WTC11 (cell line): ENCODE results near the gene DAB1. TPM values are rescaled to one million over a fixed set of nuclear protein-coding genes. Genes with fewer than 3 reads are reported as not detected.
A peak's percentile ranks its signal among the peaks of the same experiment; 100 is the strongest.

Experiments
- ATAC-seq: fragments of 200-7000 bp; cut with Tn5 transposase; 2 replicates; pipeline ENCODE4 v1.10.0; 2021; ENCODE audit warnings: mild to moderate bottlenecking, moderate library complexity
- CTCF ChIA-PET: fragments of 300-600 bp; sonication (Branson Sonifier 250); formaldehyde crosslinking; loops from one replicate; lab custom pipeline; 2021; ENCODE audit warnings: antibody characterized with exemption; lab: Charles Lee
- POLR2A ChIA-PET: fragments of 350-600 bp; sonication (Branson Sonifier 250); formaldehyde crosslinking; loops from one replicate; lab custom pipeline; 2021; ENCODE audit warnings: antibody characterized with exemption; lab: Charles Lee
- DNase-seq: peaks from one replicate; pipeline ENCODE4 v3.0.0; 2021; ENCODE audit warnings: low spot score
- H3K27ac Mint-ChIP-seq: 2 replicates; pipeline ENCODE4 v1.8.0; 2021; ENCODE audit warnings: mixed read lengths
- H3K27me3 Mint-ChIP-seq: 2 replicates; pipeline ENCODE4 v1.8.0; 2021; ENCODE audit warnings: low read depth, mild to moderate bottlenecking, moderate library complexity, mixed read lengths
- H3K36me3 Mint-ChIP-seq: 2 replicates; pipeline ENCODE4 v1.8.0; 2021; ENCODE audit warnings: mixed read lengths
- H3K4me1 Mint-ChIP-seq: 2 replicates; pipeline ENCODE4 v1.8.0; 2022; ENCODE audit warnings: mixed read lengths
- H3K4me3 Mint-ChIP-seq: 2 replicates; pipeline ENCODE4 v1.8.0; 2021; ENCODE audit warnings: mild to moderate bottlenecking, moderate library complexity, mixed read lengths
- H3K9me3 Mint-ChIP-seq: 2 replicates; pipeline ENCODE4 v1.8.0; 2021; ENCODE audit warnings: mixed read lengths
- ATF2 ChIP-seq: sonication (generic); formaldehyde crosslinking; IDR thresholded peaks from 2 replicates; pipeline ENCODE4 v1.8.1; 2022; ENCODE audit warnings: low read depth, missing genetic modification reagents, borderline replicate concordance
- CBFB ChIP-seq: sonication (generic); formaldehyde crosslinking; IDR thresholded peaks from 2 replicates; pipeline ENCODE4 v1.8.1; 2022; ENCODE audit warnings: mild to moderate bottlenecking, low read depth, missing genetic modification reagents
- CREB1 ChIP-seq: sonication (generic); formaldehyde crosslinking; IDR thresholded peaks from 2 replicates; pipeline ENCODE4 v1.8.0; 2023; ENCODE audit warnings: mild to moderate bottlenecking, missing genetic modification reagents
- CREM ChIP-seq: sonication (generic); formaldehyde crosslinking; IDR thresholded peaks from 2 replicates; pipeline ENCODE4 v1.8.1; 2022; ENCODE audit warnings: mild to moderate bottlenecking, missing genetic modification reagents, moderate library complexity
- GABPB1 ChIP-seq: sonication (generic); formaldehyde crosslinking; IDR thresholded peaks from 2 replicates; pipeline ENCODE4 v1.8.1; 2023; ENCODE audit warnings: mild to moderate bottlenecking, missing genetic modification reagents
- GTF2I ChIP-seq: fragments of 250-450 bp; sonication (Bioruptor Pico); conservative IDR thresholded peaks from 2 replicates; pipeline ENCODE4 v1.4.0; 2021; ENCODE audit warnings: mild to moderate bottlenecking
- IRF1 ChIP-seq: sonication (generic); formaldehyde crosslinking; IDR thresholded peaks from 2 replicates; pipeline ENCODE4 v1.8.0; 2023; ENCODE audit warnings: missing genetic modification reagents
- NFATC4 ChIP-seq: fragments of 250-450 bp; sonication (Bioruptor Pico); IDR thresholded peaks from 2 replicates; pipeline ENCODE4 v1.9.0; 2021; ENCODE audit warnings: mild to moderate bottlenecking
- NR2C2 ChIP-seq: sonication (generic); formaldehyde crosslinking; IDR thresholded peaks from 2 replicates; pipeline ENCODE4 v1.8.0; 2022; ENCODE audit warnings: mild to moderate bottlenecking, missing genetic modification reagents
- NR3C1 ChIP-seq: sonication (generic); formaldehyde crosslinking; conservative IDR thresholded peaks from 2 replicates; pipeline ENCODE4 v1.8.1; 2023; ENCODE audit warnings: low read depth, mild to moderate bottlenecking, missing genetic modification reagents
- RELA ChIP-seq: sonication (generic); formaldehyde crosslinking; IDR thresholded peaks from 2 replicates; pipeline ENCODE4 v1.8.1; 2022; ENCODE audit warnings: missing genetic modification reagents, mild to moderate bottlenecking, borderline replicate concordance
- SOX15 ChIP-seq: fragments of 250-450 bp; sonication (Bioruptor Pico); IDR thresholded peaks from 2 replicates; pipeline ENCODE4 v1.9.0; 2021; ENCODE audit warnings: mild to moderate bottlenecking
- SP1 ChIP-seq: sonication (generic); formaldehyde crosslinking; conservative IDR thresholded peaks from 2 replicates; pipeline ENCODE4 v1.8.1; 2022; ENCODE audit warnings: missing genetic modification reagents
- ZMAT4 ChIP-seq: fragments of 250-450 bp; sonication (Bioruptor Pico); IDR thresholded peaks from 2 replicates; pipeline ENCODE4 v1.9.0; 2021; ENCODE audit warnings: mild to moderate bottlenecking
- ZNF121 ChIP-seq: sonication (generic); formaldehyde crosslinking; IDR thresholded peaks from 2 replicates; pipeline ENCODE4 v1.8.0; 2023; ENCODE audit warnings: missing genetic modification reagents
- ZNF396 ChIP-seq: fragments of 250-450 bp; sonication (Bioruptor Pico); IDR thresholded peaks from 2 replicates; pipeline ENCODE4 v1.8.0; 2021; ENCODE audit warnings: mild to moderate bottlenecking, moderate library complexity, borderline replicate concordance
- ZNF671 ChIP-seq: fragments of 250-450 bp; sonication (Bioruptor Pico); IDR thresholded peaks from 2 replicates; pipeline ENCODE4 v1.8.0; 2021; ENCODE audit warnings: mild to moderate bottlenecking
- ZSCAN18 ChIP-seq: fragments of 250-450 bp; sonication (Bioruptor Pico); IDR thresholded peaks from 2 replicates; pipeline ENCODE4 v2.1.2; 2022; ENCODE audit warnings: mild to moderate bottlenecking, moderate library complexity
- total RNA-seq: library from RNA; stranded (reverse); gene quantifications from 3 replicates; pipeline ENCODE4 v1.2.3, GENCODE V29; 2021
- TF ChIP-seq, protein P1 (sequence below): sonication (generic); formaldehyde crosslinking; IDR thresholded peaks from 2 replicates; pipeline ENCODE4 v1.8.1; 2022; ENCODE audit warnings: mild to moderate bottlenecking, missing genetic modification reagents, moderate library complexity, borderline replicate concordance
- TF ChIP-seq, protein P2 (sequence below): sonication (generic); formaldehyde crosslinking; IDR thresholded peaks from 2 replicates; pipeline ENCODE4 v1.8.0; 2022; ENCODE audit warnings: mild to moderate bottlenecking, missing genetic modification reagents
- TF ChIP-seq, protein P3 (sequence below): fragments of 250-450 bp; sonication (Bioruptor Pico); conservative IDR thresholded peaks from 2 replicates; pipeline ENCODE4 v1.9.0; 2021; ENCODE audit warnings: mild to moderate bottlenecking
- TF ChIP-seq, protein P4 (sequence below): fragments of 250-450 bp; sonication (Bioruptor Pico); IDR thresholded peaks from 2 replicates; pipeline ENCODE4 v1.9.0; 2021; ENCODE audit warnings: mild to moderate bottlenecking

Gene DAB1
- total RNA-seq, 1 experiment from 2014 or later: 10.7 TPM

GRCh38 chr1:57127976-57128375 is 295.9 kb downstream of the DAB1 start (continued):
- TF ChIP-seq, protein P1, sequence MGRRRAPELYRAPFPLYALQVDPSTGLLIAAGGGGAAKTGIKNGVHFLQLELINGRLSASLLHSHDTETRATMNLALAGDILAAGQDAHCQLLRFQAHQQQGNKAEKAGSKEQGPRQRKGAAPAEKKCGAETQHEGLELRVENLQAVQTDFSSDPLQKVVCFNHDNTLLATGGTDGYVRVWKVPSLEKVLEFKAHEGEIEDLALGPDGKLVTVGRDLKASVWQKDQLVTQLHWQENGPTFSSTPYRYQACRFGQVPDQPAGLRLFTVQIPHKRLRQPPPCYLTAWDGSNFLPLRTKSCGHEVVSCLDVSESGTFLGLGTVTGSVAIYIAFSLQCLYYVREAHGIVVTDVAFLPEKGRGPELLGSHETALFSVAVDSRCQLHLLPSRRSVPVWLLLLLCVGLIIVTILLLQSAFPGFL (CRISPR knock-in tag): no peak
- TF ChIP-seq, protein P2, sequence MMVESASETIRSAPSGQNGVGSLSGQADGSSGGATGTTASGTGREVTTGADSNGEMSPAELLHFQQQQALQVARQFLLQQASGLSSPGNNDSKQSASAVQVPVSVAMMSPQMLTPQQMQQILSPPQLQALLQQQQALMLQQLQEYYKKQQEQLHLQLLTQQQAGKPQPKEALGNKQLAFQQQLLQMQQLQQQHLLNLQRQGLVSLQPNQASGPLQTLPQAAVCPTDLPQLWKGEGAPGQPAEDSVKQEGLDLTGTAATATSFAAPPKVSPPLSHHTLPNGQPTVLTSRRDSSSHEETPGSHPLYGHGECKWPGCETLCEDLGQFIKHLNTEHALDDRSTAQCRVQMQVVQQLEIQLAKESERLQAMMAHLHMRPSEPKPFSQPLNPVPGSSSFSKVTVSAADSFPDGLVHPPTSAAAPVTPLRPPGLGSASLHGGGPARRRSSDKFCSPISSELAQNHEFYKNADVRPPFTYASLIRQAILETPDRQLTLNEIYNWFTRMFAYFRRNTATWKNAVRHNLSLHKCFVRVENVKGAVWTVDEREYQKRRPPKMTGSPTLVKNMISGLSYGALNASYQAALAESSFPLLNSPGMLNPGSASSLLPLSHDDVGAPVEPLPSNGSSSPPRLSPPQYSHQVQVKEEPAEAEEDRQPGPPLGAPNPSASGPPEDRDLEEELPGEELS (CRISPR knock-in tag): no peak
- TF ChIP-seq NR2C2 (CRISPR knock-in tag) (no peak), NFATC4 (no peak), SP1 (no peak), CBFB (CRISPR knock-in tag) (no peak), GABPB1 (no peak), RELA (CRISPR knock-in tag) (no peak)
- TF ChIP-seq, protein P3, sequence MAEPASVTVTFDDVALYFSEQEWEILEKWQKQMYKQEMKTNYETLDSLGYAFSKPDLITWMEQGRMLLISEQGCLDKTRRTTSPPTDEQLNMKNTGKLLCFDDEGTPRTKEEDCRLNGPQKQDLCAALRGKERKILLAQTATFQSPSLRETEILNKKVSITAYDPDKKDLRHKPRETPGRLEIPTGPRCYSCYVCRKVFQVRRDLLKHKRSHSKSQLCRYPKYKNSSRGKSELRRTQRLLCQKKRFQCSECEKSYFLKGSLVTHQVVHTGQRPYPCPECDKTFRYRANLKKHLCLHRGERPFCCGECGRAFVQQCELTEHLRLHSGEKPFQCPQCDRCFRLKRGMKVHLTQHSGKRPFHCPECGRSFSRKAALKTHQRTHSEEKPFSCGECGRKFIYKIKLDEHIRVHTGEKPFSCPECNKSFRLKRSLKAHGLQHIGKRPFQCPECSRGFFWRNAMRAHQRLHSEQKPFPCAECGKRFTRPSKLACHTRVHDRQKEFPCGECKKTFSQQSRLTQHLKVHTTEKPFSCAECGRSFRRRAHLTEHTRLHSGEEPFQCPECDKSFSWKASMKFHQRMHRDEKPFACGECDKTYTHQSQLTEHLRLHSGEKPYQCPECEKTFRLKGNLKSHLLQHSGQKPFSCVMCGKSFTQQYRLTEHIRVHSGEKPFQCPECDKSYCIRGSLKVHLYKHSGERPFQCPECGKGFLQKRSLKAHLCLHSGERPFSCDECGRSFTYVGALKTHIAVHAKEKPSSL (CRISPR knock-in tag): no peak

DNA sequence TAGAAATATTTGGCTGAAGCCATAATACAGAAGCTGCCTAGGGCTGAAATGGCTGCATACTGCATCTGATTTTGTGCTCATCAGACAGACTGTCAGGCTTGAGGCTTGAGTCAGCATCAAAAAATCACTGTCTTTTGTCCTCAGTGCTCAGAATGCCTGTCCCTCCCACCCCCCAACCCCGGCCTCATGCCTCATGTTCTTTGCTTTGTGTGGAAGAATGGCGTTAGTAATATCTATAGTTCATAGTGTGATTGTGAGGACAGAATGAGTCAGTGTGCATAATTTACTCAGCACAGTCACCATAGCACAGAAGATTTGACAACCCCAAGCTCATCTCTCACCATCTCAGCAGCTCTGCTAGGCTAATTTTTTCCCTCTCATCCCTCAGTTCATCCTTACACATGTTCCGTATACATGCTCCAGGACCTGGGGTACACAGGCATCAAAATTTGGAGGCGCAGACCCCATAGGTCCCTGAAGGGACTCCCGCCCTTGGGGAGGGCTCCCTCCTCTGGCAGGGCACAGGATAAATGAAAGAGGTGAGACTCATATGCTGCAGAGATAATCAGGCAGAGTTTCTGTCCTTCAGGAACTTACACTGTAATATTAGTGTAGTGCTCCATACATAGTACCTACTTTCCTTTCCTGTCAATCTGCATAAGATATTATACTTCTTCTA is 299.0 kb downstream of the DAB1 start:
- Mint-ChIP-seq H3K27me3 (no peaks in the 10 kb centered on the region), H3K36me3 (no peaks in the 10 kb centered on the region), H3K27ac (no peak overlapping the region), H3K9me3 (no peaks in the 10 kb centered on the region), H3K4me1 (peaks cover 4% of the 10 kb centered on the region; the same call in 1 of the 2 replicates)
- CTCF ChIA-PET: interaction anchor here (1.3 kb wide), 1 partner anchor 90 kb away, joined by 3 read pairs; no protein-coding TSS in a partner anchor
- POLR2A ChIA-PET: no interaction called here
- peak; percentile 36; the same call in 1 of the 2 replicates for ATAC-seq
- no peak for DNase-seq
- TF ChIP-seq IRF1 (no peak), GTF2I (CRISPR knock-in tag) (no peak), NFATC4 (no peak), SOX15 (no peak), ZNF396 (no peak), CREB1 (CRISPR knock-in tag) (no peak), ZNF671 (CRISPR knock-in tag) (no peak), ZSCAN18 (CRISPR knock-in tag) (no peak), ZNF121 (CRISPR knock-in tag) (no peak), ATF2 (CRISPR knock-in tag) (no peak), ZMAT4 (CRISPR knock-in tag) (no peak), CREM (CRISPR knock-in tag) (no peak), NR3C1 (CRISPR knock-in tag) (no peak)
- TF ChIP-seq, protein P4, sequence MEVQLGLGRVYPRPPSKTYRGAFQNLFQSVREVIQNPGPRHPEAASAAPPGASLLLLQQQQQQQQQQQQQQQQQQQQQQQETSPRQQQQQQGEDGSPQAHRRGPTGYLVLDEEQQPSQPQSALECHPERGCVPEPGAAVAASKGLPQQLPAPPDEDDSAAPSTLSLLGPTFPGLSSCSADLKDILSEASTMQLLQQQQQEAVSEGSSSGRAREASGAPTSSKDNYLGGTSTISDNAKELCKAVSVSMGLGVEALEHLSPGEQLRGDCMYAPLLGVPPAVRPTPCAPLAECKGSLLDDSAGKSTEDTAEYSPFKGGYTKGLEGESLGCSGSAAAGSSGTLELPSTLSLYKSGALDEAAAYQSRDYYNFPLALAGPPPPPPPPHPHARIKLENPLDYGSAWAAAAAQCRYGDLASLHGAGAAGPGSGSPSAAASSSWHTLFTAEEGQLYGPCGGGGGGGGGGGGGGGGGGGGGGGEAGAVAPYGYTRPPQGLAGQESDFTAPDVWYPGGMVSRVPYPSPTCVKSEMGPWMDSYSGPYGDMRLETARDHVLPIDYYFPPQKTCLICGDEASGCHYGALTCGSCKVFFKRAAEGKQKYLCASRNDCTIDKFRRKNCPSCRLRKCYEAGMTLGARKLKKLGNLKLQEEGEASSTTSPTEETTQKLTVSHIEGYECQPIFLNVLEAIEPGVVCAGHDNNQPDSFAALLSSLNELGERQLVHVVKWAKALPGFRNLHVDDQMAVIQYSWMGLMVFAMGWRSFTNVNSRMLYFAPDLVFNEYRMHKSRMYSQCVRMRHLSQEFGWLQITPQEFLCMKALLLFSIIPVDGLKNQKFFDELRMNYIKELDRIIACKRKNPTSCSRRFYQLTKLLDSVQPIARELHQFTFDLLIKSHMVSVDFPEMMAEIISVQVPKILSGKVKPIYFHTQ (CRISPR knock-in tag): no peak
- TF ChIP-seq, protein P2 (CRISPR knock-in tag): no peak
- TF ChIP-seq, all 79 proteins: peak for 0
- no peak overlapping the region for H3K4me3 Mint-ChIP-seq
